K562 (cell line): Measurements from ENCODE around the gene RHPN2. TPM values are rescaled to one million over a fixed set of nuclear protein-coding genes. Genes with fewer than 3 reads are reported as not detected.

Source experiments
- CREBBP ChIP-seq: IDR thresholded peaks from one replicate; pipeline ENCODE4 v1.6.1; 2012; ENCODE audit warnings: low read depth, mild to moderate bottlenecking, control low read depth, inconsistent platforms, low read length
- GABPA ChIP-seq: fragments of 200-800 bp; sonication (Bioruptor generic); conservative IDR thresholded peaks from 2 replicates; pipeline ENCODE4 v1.6.1; 2016; ENCODE audit warnings: low read depth, missing genetic modification characterization, missing compliant biosample characterization
- NCOA2 ChIP-seq, 2 experiments: fragments of 450-650 bp; IDR thresholded peaks; 2 replicates each; pipeline ENCODE4 v1.6.1; 2018; ENCODE audit warnings: mild to moderate bottlenecking in 2 of 2, moderate library complexity in 1 of 2; ENCODE audit not compliant: partially characterized antibody in 2 of 2
- NCOA6 ChIP-seq: fragments of 450-650 bp; IDR thresholded peaks from 2 replicates; pipeline ENCODE4 v1.6.1; 2017; ENCODE audit warnings: mild to moderate bottlenecking
- NFYB ChIP-seq: IDR thresholded peaks from 2 replicates; pipeline ENCODE4 v1.6.1; 2011; ENCODE audit warnings: mild to moderate bottlenecking, moderate library complexity; ENCODE audit not compliant: insufficient read length; ENCODE audit errors: extremely low read depth
- NONO ChIP-seq, 2 experiments: fragments of 200-400 bp in 1 of 2; fragments of 450-650 bp in 1 of 2; formaldehyde crosslinking in 1 of 2; IDR thresholded peaks; 2 replicates each; pipeline ENCODE4 v1.6.1; 2017; ENCODE audit warnings: low read depth in 2 of 2, mild to moderate bottlenecking in 2 of 2, moderate library complexity in 2 of 2, low read length in 1 of 2
- POLR2G ChIP-seq: fragments of 200-400 bp; formaldehyde crosslinking; IDR thresholded peaks from 2 replicates; pipeline ENCODE4 v1.6.1; 2017; ENCODE audit warnings: low read depth, mild to moderate bottlenecking, antibody characterized with exemption, low read length, moderate library complexity
- TBL1XR1 ChIP-seq, 2 experiments: IDR thresholded peaks; 2 replicates each; pipeline ENCODE4 v1.6.1; 2012; ENCODE audit warnings: improper control_type of control experiment in 2 of 2, low read length in 2 of 2, mild to moderate bottlenecking in 1 of 2
- ZC3H8 ChIP-seq: fragments of 450-650 bp; IDR thresholded peaks from 2 replicates; pipeline ENCODE4 v1.6.1; 2017
- ZNF384 ChIP-seq: IDR thresholded peaks from 2 replicates; pipeline ENCODE4 v1.6.1; 2012; ENCODE audit warnings: low read depth, low read length, improper control_type of control experiment
- polyA plus RNA-seq, 8 experiments: library from polyadenylated mRNA; depleted of rRNA in 4 of 8; stranded (reverse) in 5 of 8; unstranded in 3 of 8; fragments of >200 nt; fragmentation: Nextera tagmentation in 2 of 8; fragmentation: Illumina TruSeq in 1 of 8; extraction: Ambion mirVana in 2 of 8; extraction: Trizol in 1 of 8; gene quantifications; 2 replicates each; pipeline versions ENCODE4 v1.2.1 to v1.2.3, GENCODE V29; 2011 to 2014; ENCODE audit warnings: inconsistent platforms in 1 of 8, missing spikeins in 1 of 8
- total RNA-seq, 7 experiments: library from RNA; depleted of rRNA in 6 of 7; stranded (reverse); fragments of >200 nt in 6 of 7; fragmentation: Illumina TruSeq in 2 of 7; extraction: Trizol in 2 of 7; gene quantifications; 2 replicates each; pipeline versions ENCODE4 v1.2.1 to v1.2.3, GENCODE V29; 2011 to 2021; ENCODE audit warnings: low replicate concordance in 1 of 7
- TF ChIP-seq, protein P1 (sequence below): fragments of 200-800 bp; sonication (Bioruptor generic); IDR thresholded peaks from 2 replicates; pipeline ENCODE4 v1.6.1; 2017; ENCODE audit warnings: missing genetic modification characterization, missing compliant biosample characterization
- TF ChIP-seq, protein P2 (sequence below), 2 experiments: fragments of 450-650 bp in 1 of 2; sonication (generic) in 1 of 2; formaldehyde crosslinking; conservative IDR thresholded peaks; 2 replicates each; pipeline versions ENCODE4 v1.4.0 to v1.8.1; 2020 to 2022; ENCODE audit warnings: mild to moderate bottlenecking in 1 of 2, missing genetic modification reagents in 1 of 2
- TF ChIP-seq, protein P3 (sequence below): fragments of 200-800 bp; sonication (Bioruptor generic); IDR thresholded peaks from 2 replicates; pipeline ENCODE4 v1.6.1; 2017; ENCODE audit warnings: missing genetic modification characterization, missing compliant biosample characterization
- TF ChIP-seq, protein P4 (sequence below): sonication (generic); formaldehyde crosslinking; IDR thresholded peaks from 2 replicates; pipeline ENCODE4 v1.8.0; 2023; ENCODE audit warnings: mild to moderate bottlenecking, missing genetic modification reagents

The RHPN2 gene
- total and polyA plus RNA-seq, 9 of the 15 experiments (the other 6 are each of a cell fraction or from before 2014, with no cell fraction given), result 0.63 to 9.9 (median 3.2) TPM

DNA sequence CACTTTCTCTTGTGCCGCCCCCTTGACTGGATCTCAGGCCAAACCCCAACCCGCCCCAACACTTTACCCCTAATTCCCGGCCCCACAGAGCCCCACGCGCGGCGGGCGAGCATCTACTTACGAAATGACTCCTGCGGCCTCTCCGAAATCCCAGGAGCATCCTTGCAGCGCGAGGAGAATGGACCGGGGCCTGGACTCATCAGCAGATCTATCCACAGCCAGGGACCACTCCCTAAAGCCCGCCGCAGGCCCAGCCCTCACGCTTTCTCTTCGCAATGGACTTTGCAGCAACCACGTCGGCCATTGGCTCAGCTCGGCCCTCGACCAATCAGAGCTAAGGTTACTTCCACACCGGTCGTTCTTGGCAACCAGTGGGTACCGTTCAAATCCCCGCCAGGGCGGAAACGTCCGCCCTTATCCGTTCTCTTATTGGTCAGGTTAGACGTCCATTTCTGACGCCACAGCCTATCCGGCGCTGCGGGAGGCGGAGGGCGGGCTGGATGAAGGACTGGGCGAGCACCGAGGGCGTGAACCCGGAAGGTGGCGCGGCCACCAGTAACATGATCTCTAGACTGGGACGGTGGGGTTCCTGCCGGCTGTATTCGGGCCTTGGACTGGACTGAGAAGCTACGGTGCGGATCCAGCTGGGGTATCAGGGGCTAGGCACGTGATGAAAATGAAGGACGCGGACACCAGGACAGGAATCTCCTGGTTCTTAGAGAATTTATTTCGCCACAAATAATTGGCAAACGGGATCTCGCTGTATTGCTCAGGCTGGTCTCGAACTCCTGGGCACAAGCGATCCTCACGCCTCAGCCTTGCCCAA lies 92.8 kb downstream of the RHPN2 start, which contains the start of the genes CEP89 and FAAP24 (continued):
- TF ChIP-seq NFYB (peak; percentile 83), GABPA (tag) (peak; percentile 94), CREBBP (no peak), POLR2G (peak; percentile 88), ZNF384 (no peak), ZC3H8 (no peak), NCOA2 (IDR thresholded peaks at IDR 0.05; ENCODE audit: partially characterized antibody in 2 of 2) (no peak), NONO (IDR thresholded peaks at IDR 0.05; ENCODE audit: low read depth in 2 of 2, low read length in 1 of 2) (no peak), TBL1XR1 (IDR thresholded peaks at IDR 0.05; ENCODE audit: low read length in 2 of 2) (0 out of 4 replicates have a peak, but pooled peaks of 1 of the 2 experiments have one; percentile 19), NCOA6 (no peak)
- TF ChIP-seq, protein P1, sequence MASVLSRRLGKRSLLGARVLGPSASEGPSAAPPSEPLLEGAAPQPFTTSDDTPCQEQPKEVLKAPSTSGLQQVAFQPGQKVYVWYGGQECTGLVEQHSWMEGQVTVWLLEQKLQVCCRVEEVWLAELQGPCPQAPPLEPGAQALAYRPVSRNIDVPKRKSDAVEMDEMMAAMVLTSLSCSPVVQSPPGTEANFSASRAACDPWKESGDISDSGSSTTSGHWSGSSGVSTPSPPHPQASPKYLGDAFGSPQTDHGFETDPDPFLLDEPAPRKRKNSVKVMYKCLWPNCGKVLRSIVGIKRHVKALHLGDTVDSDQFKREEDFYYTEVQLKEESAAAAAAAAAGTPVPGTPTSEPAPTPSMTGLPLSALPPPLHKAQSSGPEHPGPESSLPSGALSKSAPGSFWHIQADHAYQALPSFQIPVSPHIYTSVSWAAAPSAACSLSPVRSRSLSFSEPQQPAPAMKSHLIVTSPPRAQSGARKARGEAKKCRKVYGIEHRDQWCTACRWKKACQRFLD (CRISPR knock-in tag), result no peak
- TF ChIP-seq, protein P2, sequence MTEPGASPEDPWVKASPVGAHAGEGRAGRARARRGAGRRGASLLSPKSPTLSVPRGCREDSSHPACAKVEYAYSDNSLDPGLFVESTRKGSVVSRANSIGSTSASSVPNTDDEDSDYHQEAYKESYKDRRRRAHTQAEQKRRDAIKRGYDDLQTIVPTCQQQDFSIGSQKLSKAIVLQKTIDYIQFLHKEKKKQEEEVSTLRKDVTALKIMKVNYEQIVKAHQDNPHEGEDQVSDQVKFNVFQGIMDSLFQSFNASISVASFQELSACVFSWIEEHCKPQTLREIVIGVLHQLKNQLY (CRISPR knock-in tag; conservative IDR thresholded peaks at IDR 0.05), result no peak
- TF ChIP-seq, protein P3, sequence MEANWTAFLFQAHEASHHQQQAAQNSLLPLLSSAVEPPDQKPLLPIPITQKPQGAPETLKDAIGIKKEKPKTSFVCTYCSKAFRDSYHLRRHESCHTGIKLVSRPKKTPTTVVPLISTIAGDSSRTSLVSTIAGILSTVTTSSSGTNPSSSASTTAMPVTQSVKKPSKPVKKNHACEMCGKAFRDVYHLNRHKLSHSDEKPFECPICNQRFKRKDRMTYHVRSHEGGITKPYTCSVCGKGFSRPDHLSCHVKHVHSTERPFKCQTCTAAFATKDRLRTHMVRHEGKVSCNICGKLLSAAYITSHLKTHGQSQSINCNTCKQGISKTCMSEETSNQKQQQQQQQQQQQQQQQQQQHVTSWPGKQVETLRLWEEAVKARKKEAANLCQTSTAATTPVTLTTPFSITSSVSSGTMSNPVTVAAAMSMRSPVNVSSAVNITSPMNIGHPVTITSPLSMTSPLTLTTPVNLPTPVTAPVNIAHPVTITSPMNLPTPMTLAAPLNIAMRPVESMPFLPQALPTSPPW (CRISPR knock-in tag), result peak; percentile 59; the same call in 1 of the 2 replicates
- TF ChIP-seq, protein P4, sequence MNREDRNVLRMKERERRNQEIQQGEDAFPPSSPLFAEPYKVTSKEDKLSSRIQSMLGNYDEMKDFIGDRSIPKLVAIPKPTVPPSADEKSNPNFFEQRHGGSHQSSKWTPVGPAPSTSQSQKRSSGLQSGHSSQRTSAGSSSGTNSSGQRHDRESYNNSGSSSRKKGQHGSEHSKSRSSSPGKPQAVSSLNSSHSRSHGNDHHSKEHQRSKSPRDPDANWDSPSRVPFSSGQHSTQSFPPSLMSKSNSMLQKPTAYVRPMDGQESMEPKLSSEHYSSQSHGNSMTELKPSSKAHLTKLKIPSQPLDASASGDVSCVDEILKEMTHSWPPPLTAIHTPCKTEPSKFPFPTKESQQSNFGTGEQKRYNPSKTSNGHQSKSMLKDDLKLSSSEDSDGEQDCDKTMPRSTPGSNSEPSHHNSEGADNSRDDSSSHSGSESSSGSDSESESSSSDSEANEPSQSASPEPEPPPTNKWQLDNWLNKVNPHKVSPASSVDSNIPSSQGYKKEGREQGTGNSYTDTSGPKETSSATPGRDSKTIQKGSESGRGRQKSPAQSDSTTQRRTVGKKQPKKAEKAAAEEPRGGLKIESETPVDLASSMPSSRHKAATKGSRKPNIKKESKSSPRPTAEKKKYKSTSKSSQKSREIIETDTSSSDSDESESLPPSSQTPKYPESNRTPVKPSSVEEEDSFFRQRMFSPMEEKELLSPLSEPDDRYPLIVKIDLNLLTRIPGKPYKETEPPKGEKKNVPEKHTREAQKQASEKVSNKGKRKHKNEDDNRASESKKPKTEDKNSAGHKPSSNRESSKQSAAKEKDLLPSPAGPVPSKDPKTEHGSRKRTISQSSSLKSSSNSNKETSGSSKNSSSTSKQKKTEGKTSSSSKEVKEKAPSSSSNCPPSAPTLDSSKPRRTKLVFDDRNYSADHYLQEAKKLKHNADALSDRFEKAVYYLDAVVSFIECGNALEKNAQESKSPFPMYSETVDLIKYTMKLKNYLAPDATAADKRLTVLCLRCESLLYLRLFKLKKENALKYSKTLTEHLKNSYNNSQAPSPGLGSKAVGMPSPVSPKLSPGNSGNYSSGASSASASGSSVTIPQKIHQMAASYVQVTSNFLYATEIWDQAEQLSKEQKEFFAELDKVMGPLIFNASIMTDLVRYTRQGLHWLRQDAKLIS, result no peak
